BLaER1 treated with 17β-estradiol and CSF1 and Interleukin-3, amounts not matched to agents 10 nM and 100 nM (cell line): ENCODE results near the gene CCDC174.

Experiments used
- H3K27ac ChIP-seq, 11 experiments: shearing (Covaris generic); formaldehyde crosslinking; 2 replicates each; pipeline ENCODE4 v1.8.1; 2022
- H3K27me3 ChIP-seq, 11 experiments: shearing (Covaris generic); formaldehyde crosslinking; 2 replicates each; pipeline ENCODE4 v1.8.1; 2022
- H3K36me3 ChIP-seq, 11 experiments: shearing (Covaris generic); formaldehyde crosslinking; 2 replicates each; pipeline ENCODE4 v1.8.1; 2022
- H3K4me1 ChIP-seq, 10 experiments: shearing (Covaris generic); formaldehyde crosslinking; 2 replicates each; pipeline ENCODE4 v1.8.1; 2022
- H3K4me2 ChIP-seq, 11 experiments: shearing (Covaris generic); formaldehyde crosslinking; 2 replicates each; pipeline ENCODE4 v1.8.1; 2022
- H3K4me3 ChIP-seq, 10 experiments: shearing (Covaris generic); formaldehyde crosslinking; 2 replicates each; pipeline ENCODE4 v1.8.1; 2022
- H3K9ac ChIP-seq, 11 experiments: shearing (Covaris generic); formaldehyde crosslinking; 2 replicates each; pipeline ENCODE4 v1.8.1; 2022
- H3K9me3 ChIP-seq, 11 experiments: shearing (Covaris generic); formaldehyde crosslinking; replicated peaks in 1 of 11; 2 replicates each; pipeline ENCODE4 v1.8.1; 2022
- H4K20me1 ChIP-seq, 11 experiments: shearing (Covaris generic); formaldehyde crosslinking; 2 replicates each; pipeline ENCODE4 v1.8.1; 2022
- Cebpa-rat ChIP-seq, 11 experiments: shearing (Covaris generic); IDR thresholded peaks; 2 replicates each; pipeline ENCODE4 v1.8.1; 2022

Gene CCDC174

GRCh38 chr3:14622368-14622767 is 29.2 kb upstream of the CCDC174 start:
- H4K20me1 ChIP-seq: no peaks in the 10 kb centered on the region; a peak in 1 of 22 replicates
- no peak for TF ChIP-seq Cebpa-rat (IDR thresholded peaks at IDR 0.05)
- no peak overlapping the region for H3K4me3 ChIP-seq
- H3K9me3 ChIP-seq: no peaks in the 10 kb centered on the region
- peaks cover 0 to 5% (median 3%) of the 10 kb centered on the region in 10 experiments; a peak in 2 of 20 replicates for H3K4me1 ChIP-seq
- H3K9ac ChIP-seq: no peak overlapping the region; a peak in 1 of 22 replicates
- H3K4me2 ChIP-seq: no peak overlapping the region
- no peak overlapping the region for H3K27ac ChIP-seq
- no peaks in the 10 kb centered on the region for H3K36me3 ChIP-seq
- no peaks in the 10 kb centered on the region for H3K27me3 ChIP-seq

- Histone ChIP-seq H3K27me3 (no peaks in the 10 kb centered on the region), H3K9ac (no peak overlapping the region), H3K4me1 (peaks cover 0 to 5% (median 2%) of the 10 kb centered on the region in 10 experiments; a peak in 1 of 20 replicates), H3K4me2 (no peak overlapping the region), H3K36me3 (no peaks in the 10 kb centered on the region), H3K4me3 (no peak overlapping the region), H3K9me3 (peaks cover 0 to 10% (median 7%) of the 10 kb centered on the region in 11 experiments; a peak in 13 of 22 replicates), H3K27ac (no peak overlapping the region), H4K20me1 (no peaks in the 10 kb centered on the region; a peak in 1 of 22 replicates)
- TF ChIP-seq Cebpa-rat (IDR thresholded peaks at IDR 0.05): no peak
Measured at GRCh38 chr3:14623569-14624051, 28.0 kb upstream of the CCDC174 start.

- H3K4me2 ChIP-seq: no peak overlapping the region
- H3K27ac ChIP-seq: no peak overlapping the region
- no peaks in the 10 kb centered on the region for H3K36me3 ChIP-seq
- peaks cover 0 to 5% (median 2%) of the 10 kb centered on the region in 10 experiments; a peak in 1 of 20 replicates for H3K4me1 ChIP-seq
- H3K9me3 ChIP-seq: peaks cover 0 to 13% (median 8%) of the 10 kb centered on the region in 11 experiments; a peak in 13 of 22 replicates
- H4K20me1 ChIP-seq: no peaks in the 10 kb centered on the region
- H3K27me3 ChIP-seq: no peaks in the 10 kb centered on the region
- TF ChIP-seq Cebpa-rat (IDR thresholded peaks at IDR 0.05): no peak
- H3K9ac ChIP-seq: no peak overlapping the region
- no peak overlapping the region for H3K4me3 ChIP-seq
Measured at GRCh38 chr3:14624498-14624897, 27.1 kb upstream of the CCDC174 start.

DNA sequence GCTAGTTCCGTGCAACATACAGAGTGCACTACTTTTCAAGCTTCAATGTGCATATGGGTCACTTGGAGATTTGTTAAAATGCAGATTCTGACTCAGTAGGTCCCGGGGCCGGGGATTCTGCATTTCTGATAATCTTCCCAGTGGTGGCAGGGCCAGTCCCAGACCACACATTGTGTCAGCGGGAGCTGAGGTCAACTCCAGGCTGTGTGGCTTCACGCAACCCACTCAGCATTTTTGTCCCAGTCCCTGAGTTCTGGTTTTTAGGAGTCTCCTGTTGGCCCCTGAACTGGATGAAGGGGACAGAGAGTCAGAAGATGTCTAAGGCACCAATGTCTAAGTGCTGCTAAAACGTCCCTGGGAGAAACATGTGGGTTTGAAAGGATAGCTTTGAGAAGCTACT is 26.1 kb upstream of the CCDC174 start:
- Histone ChIP-seq H4K20me1 (no peaks in the 10 kb centered on the region), H3K36me3 (no peaks in the 10 kb centered on the region), H3K4me2 (no peak overlapping the region), H3K9me3 (peaks cover 0 to 13% (median 8%) of the 10 kb centered on the region in 11 experiments; a peak in 13 of 22 replicates), H3K9ac (no peak overlapping the region), H3K4me3 (no peak overlapping the region), H3K4me1 (peaks cover 0 to 5% (median 2%) of the 10 kb centered on the region in 10 experiments; a peak in 1 of 20 replicates), H3K27ac (no peak overlapping the region), H3K27me3 (no peaks in the 10 kb centered on the region)
- no peak for TF ChIP-seq Cebpa-rat (IDR thresholded peaks at IDR 0.05)

GRCh38 chr3:14627815-14628214 is 23.7 kb upstream of the CCDC174 start:
- no peak for TF ChIP-seq Cebpa-rat (IDR thresholded peaks at IDR 0.05)
- Histone ChIP-seq H3K4me2 (no peak overlapping the region), H3K9ac (no peak overlapping the region)

GRCh38 chr3:14628406-14628805 is 23.2 kb upstream of the CCDC174 start:
- peaks cover 0 to 5% (median 2%) of the 10 kb centered on the region in 10 experiments; a peak in 1 of 20 replicates for H3K4me1 ChIP-seq
- no peaks in the 10 kb centered on the region for H4K20me1 ChIP-seq
- H3K9me3 ChIP-seq: peaks cover 0 to 13% (median 8%) of the 10 kb centered on the region in 11 experiments; a peak in 13 of 22 replicates
- no peaks in the 10 kb centered on the region for H3K36me3 ChIP-seq
- H3K9ac ChIP-seq: no peak overlapping the region
- no peak overlapping the region for H3K27ac ChIP-seq
- H3K4me2 ChIP-seq: no peak overlapping the region
- TF ChIP-seq Cebpa-rat (IDR thresholded peaks at IDR 0.05): no peak
- H3K27me3 ChIP-seq: no peaks in the 10 kb centered on the region
- H3K4me3 ChIP-seq: no peak overlapping the region

More at GRCh38 chr3:14627815-14628214, 23.7 kb upstream of the CCDC174 start:
- no peak overlapping the region for H3K4me3 ChIP-seq
- no peaks in the 10 kb centered on the region for H3K27me3 ChIP-seq
- H3K4me1 ChIP-seq: peaks cover 0 to 5% (median 2%) of the 10 kb centered on the region in 10 experiments; a peak in 1 of 20 replicates
- no peaks in the 10 kb centered on the region for H3K36me3 ChIP-seq
- peaks cover 0 to 13% (median 8%) of the 10 kb centered on the region in 11 experiments; a peak in 13 of 22 replicates for H3K9me3 ChIP-seq
- H3K27ac ChIP-seq: no peak overlapping the region
- no peaks in the 10 kb centered on the region for H4K20me1 ChIP-seq

DNA sequence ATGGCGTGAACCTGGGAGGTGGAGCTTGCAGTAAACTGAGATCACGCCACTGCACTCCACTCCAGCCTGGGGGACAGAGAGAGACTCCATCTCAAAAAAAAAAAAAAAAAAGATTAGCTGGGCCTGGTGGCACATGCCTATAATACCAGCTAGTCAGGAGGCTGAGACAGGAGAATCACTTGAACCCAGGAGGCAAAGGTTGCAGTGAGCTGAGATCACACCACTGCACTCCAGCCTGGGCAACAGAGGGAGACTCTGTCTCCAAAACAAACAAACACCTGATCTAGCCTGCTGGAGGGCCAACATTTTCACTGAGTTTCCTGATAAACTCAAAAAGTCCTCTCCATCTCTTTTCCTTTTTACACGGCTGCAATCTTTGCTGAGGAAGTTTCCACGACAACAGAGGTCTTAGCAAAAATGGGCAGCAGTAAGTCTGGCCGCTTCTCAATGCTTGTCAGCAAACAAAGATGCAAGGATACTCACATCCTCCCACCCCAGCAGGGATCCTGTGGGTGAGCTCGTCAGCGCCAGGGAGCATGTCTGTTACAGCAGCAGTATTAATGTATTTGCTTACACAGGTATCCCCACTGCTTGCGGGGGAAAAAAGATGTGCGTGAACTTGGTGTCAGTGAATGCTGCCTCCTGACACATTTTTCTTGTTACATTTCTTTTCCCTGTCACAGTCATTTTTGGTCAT is 21.0 kb upstream of the CCDC174 start:
- TF ChIP-seq Cebpa-rat (IDR thresholded peaks at IDR 0.05): no peak
- H3K36me3 ChIP-seq: no peaks in the 10 kb centered on the region
- H3K4me2 ChIP-seq: no peak overlapping the region
- no peak overlapping the region for H3K4me3 ChIP-seq
- no peak overlapping the region for H3K27ac ChIP-seq
- H3K9ac ChIP-seq: no peak overlapping the region
- no peaks in the 10 kb centered on the region for H3K27me3 ChIP-seq
- peaks cover 0 to 13% (median 8%) of the 10 kb centered on the region in 11 experiments; a peak in 13 of 22 replicates for H3K9me3 ChIP-seq
- 0 out of 20 replicates have a peak, but pooled peaks cover 0 to 4% (median 0%) of the 10 kb centered on the region in 10 experiments for H3K4me1 ChIP-seq
- no peaks in the 10 kb centered on the region for H4K20me1 ChIP-seq

- H4K20me1 ChIP-seq: no peaks in the 10 kb centered on the region
- H3K9me3 ChIP-seq: peaks cover 0 to 15% (median 8%) of the 10 kb centered on the region in 11 experiments; a peak in 13 of 22 replicates
- TF ChIP-seq Cebpa-rat (IDR thresholded peaks at IDR 0.05): no peak
- 0 out of 20 replicates have a peak, but pooled peaks cover 0 to 4% (median 0%) of the 10 kb centered on the region in 10 experiments for H3K4me1 ChIP-seq
- H3K4me3 ChIP-seq: no peak overlapping the region
- H3K27me3 ChIP-seq: no peaks in the 10 kb centered on the region
- H3K36me3 ChIP-seq: no peaks in the 10 kb centered on the region
- no peak overlapping the region for H3K9ac ChIP-seq
- no peak overlapping the region for H3K27ac ChIP-seq
- no peak overlapping the region for H3K4me2 ChIP-seq
Measured at GRCh38 chr3:14631101-14631497, 20.5 kb upstream of the CCDC174 start.

DNA sequence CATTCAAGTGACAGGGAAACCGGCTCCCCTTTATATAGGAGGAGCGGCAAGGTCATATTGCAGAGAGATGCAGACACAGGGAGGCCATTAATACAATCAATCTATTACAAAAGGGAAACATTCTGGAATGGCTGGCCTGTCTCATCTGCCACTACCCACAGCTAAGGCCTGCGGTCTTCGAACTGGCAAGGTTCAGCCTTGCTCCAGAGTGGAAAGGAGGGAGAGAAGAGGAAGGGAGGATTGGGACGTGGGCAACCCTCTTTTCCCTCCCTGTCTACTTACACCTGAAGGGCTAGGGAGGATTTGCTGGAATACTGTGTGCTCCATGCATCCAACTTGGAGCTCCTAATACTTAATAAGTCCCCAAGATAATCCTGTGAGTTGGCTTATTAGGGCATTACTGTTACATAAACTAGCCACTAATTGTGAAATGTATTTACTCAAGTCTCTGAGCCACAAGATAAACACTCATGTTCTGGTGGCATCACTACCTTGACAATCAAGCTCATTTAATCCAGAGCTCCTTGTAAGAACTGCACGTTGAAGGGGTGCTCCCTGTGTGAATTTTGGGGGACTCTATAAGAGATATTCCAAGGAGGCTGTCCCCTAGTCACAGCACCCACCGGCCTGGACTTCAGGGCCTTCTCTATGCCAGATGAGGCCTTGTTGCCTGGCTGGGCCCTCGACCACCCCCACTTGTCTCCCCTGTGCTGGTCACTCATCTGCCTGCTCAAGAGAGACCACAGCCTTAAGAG is 19.7 kb upstream of the CCDC174 start:
- no peak for TF ChIP-seq Cebpa-rat (IDR thresholded peaks at IDR 0.05)
- no peaks in the 10 kb centered on the region for H3K27me3 ChIP-seq
- H3K4me1 ChIP-seq: 0 out of 20 replicates have a peak, but pooled peaks cover 0 to 2% (median 0%) of the 10 kb centered on the region in 10 experiments
- H3K4me2 ChIP-seq: no peak overlapping the region
- H3K27ac ChIP-seq: no peak overlapping the region
- H3K9ac ChIP-seq: no peak overlapping the region
- H3K4me3 ChIP-seq: no peak overlapping the region
- peaks cover 0 to 19% (median 8%) of the 10 kb centered on the region in 11 experiments; a peak in 13 of 22 replicates for H3K9me3 ChIP-seq
- no peaks in the 10 kb centered on the region for H4K20me1 ChIP-seq
- H3K36me3 ChIP-seq: no peaks in the 10 kb centered on the region
